Hippocampal formation (tissue), 2 donors: ENCODE measurements around the gene SNX24.

Experiments
- DNase-seq, 2 donors: peaks; one replicate each; lab custom pipeline; 2025; lab: John Stamatoyannopoulos, UW

Gene SNX24

GRCh38 chr5:123014689-123015088 is 169.3 kb downstream of the SNX24 start:
- no peak for DNase-seq

- no peak for DNase-seq
These were observed 182.8 kb downstream of the SNX24 start for GRCh38 chr5:123028222-123028621.

GRCh38 chr5:123033157-123033671 is 187.8 kb downstream of the SNX24 start:
- no peak for DNase-seq

GRCh38 chr5:123035360-123035917 is 190.0 kb downstream of the SNX24 start:
- DNase-seq = no peak

- peak in 1 of 2 donors; percentile 16 for DNase-seq
These were observed 190.5 kb downstream of the SNX24 start for GRCh38 chr5:123035918-123036390.

GRCh38 chr5:123036391-123037103 is 191.1 kb downstream of the SNX24 start, which contains the start of gene PPIC:
PPIC (minus strand) TSS chr5:123036725; CDS start chr5:123036625, 100 bp downstream.
- DNase-seq = peak in 1 of 2 donors; percentile 43

GRCh38 chr5:123037104-123037418 is 191.6 kb downstream of the SNX24 start:
- DNase-seq = no peak

- no peak for DNase-seq
These were observed 194.3 kb downstream of the SNX24 start for GRCh38 chr5:123039673-123040072.

GRCh38 chr5:123044926-123045617 is 199.7 kb downstream of the SNX24 start:
- DNase-seq = no peak

- no peak for DNase-seq
These were observed 200.8 kb downstream of the SNX24 start for GRCh38 chr5:123046222-123046621.

- no peak for DNase-seq
These were observed 202.3 kb downstream of the SNX24 start for GRCh38 chr5:123047706-123048105.

GRCh38 chr5:123051206-123051605 is 205.8 kb downstream of the SNX24 start:
- no peak for DNase-seq
